ES-I3 (cell line): ENCODE measurements around the gene BTBD10.
A peak's percentile ranks its signal among the peaks of the same experiment; 100 is the strongest.

Source experiments
- H3K36me3 ChIP-seq: 2 replicates; pipeline ENCODE4 v1.6.1; 2013; ENCODE audit warnings: mild to moderate bottlenecking, low read length, control low read depth, moderate library complexity; ENCODE audit not compliant: insufficient read depth
- H3K4me1 ChIP-seq: 2 replicates; pipeline ENCODE4 v1.6.1; 2013; ENCODE audit warnings: mild to moderate bottlenecking, control low read depth, low read length; ENCODE audit not compliant: insufficient read depth
- H3K9ac ChIP-seq: 2 replicates; pipeline ENCODE4 v1.6.1; 2013; ENCODE audit warnings: low read depth, mild to moderate bottlenecking, low read length, moderate library complexity
- H3K9me3 ChIP-seq: 2 replicates; pipeline ENCODE4 v1.6.1; 2013; ENCODE audit warnings: mild to moderate bottlenecking, low read length, moderate library complexity; ENCODE audit not compliant: control insufficient read depth, insufficient read depth

Gene BTBD10

GRCh38 chr11:13462901-13463778 is at the start of gene BTBD10:
TSS of gene BTBD10 (minus strand) at chr11:13463222. CDS start at chr11:13445124, 18,098 bp downstream.
- peak within 1 kb of the TSS; percentile 78 for H3K9ac ChIP-seq
- H3K4me1 ChIP-seq, result peaks cover 4% of the 10 kb centered on the region; the same call in 1 of the 2 replicates
- no peaks in the 10 kb centered on the region for H3K36me3 ChIP-seq
- H3K9me3 ChIP-seq, result no peaks in the 10 kb centered on the region

GRCh38 chr11:13503393-13503792 is 40.4 kb upstream of the BTBD10 start:
- Histone ChIP-seq H3K9ac (no peak overlapping the region), H3K36me3 (no peaks in the 10 kb centered on the region), H3K4me1 (no peaks in the 10 kb centered on the region), H3K9me3 (no peaks in the 10 kb centered on the region)

GRCh38 chr11:13502492-13502891 is 39.5 kb upstream of the BTBD10 start:
- Histone ChIP-seq H3K4me1 (no peaks in the 10 kb centered on the region), H3K9ac (no peak overlapping the region), H3K36me3 (no peaks in the 10 kb centered on the region), H3K9me3 (no peaks in the 10 kb centered on the region)

- no peak within 1 kb of the TSS for H3K9ac ChIP-seq
- no peaks in the 10 kb centered on the region for H3K4me1 ChIP-seq
- H3K9me3 ChIP-seq, result no peaks in the 10 kb centered on the region
- no peaks in the 10 kb centered on the region for H3K36me3 ChIP-seq
These were observed 32.9 kb upstream of the BTBD10 start, which contains the start of gene PTH for GRCh38 chr11:13495929-13496328. TSS of gene PTH (minus strand) at chr11:13495997. CDS start at chr11:13492855, 3,142 bp downstream.

GRCh38 chr11:13494051-13494450 is 31.0 kb upstream of the BTBD10 start:
- Histone ChIP-seq H3K36me3 (no peaks in the 10 kb centered on the region), H3K4me1 (no peaks in the 10 kb centered on the region), H3K9me3 (no peaks in the 10 kb centered on the region), H3K9ac (no peak overlapping the region)

- Histone ChIP-seq H3K9me3 (no peaks in the 10 kb centered on the region), H3K36me3 (no peaks in the 10 kb centered on the region), H3K9ac (peak overlapping the region; percentile 71), H3K4me1 (0 out of 2 replicates have a peak, but pooled peaks cover 2% of the 10 kb centered on the region)
These were observed 24.6 kb upstream of the BTBD10 start for GRCh38 chr11:13487661-13488030.

GRCh38 chr11:13486926-13487660 is 24.1 kb upstream of the BTBD10 start:
- H3K9me3 ChIP-seq, result no peaks in the 10 kb centered on the region
- H3K36me3 ChIP-seq, result no peaks in the 10 kb centered on the region
- H3K9ac ChIP-seq, result peak overlapping the region; percentile 71
- 0 out of 2 replicates have a peak, but pooled peaks cover 2% of the 10 kb centered on the region for H3K4me1 ChIP-seq

GRCh38 chr11:13480198-13480597 is 17.2 kb upstream of the BTBD10 start:
- Histone ChIP-seq H3K9ac (no peak overlapping the region), H3K4me1 (no peaks in the 10 kb centered on the region), H3K36me3 (no peaks in the 10 kb centered on the region), H3K9me3 (peaks cover 3% of the 10 kb centered on the region; the same call in 1 of the 2 replicates)

- Histone ChIP-seq H3K9ac (no peak overlapping the region), H3K4me1 (no peaks in the 10 kb centered on the region), H3K36me3 (no peaks in the 10 kb centered on the region), H3K9me3 (peaks cover 3% of the 10 kb centered on the region; the same call in 1 of the 2 replicates)
These were observed 16.7 kb upstream of the BTBD10 start for GRCh38 chr11:13479688-13480087.

- Histone ChIP-seq H3K9ac (no peak overlapping the region), H3K4me1 (peaks cover 13% of the 10 kb centered on the region), H3K9me3 (peaks cover 1% of the 10 kb centered on the region; the same call in 1 of the 2 replicates), H3K36me3 (no peaks in the 10 kb centered on the region)
These were observed 12.1 kb upstream of the BTBD10 start for GRCh38 chr11:13475091-13475490.

- Histone ChIP-seq H3K4me1 (peaks cover 13% of the 10 kb centered on the region), H3K9ac (no peak overlapping the region)
These were observed 10.1 kb upstream of the BTBD10 start for GRCh38 chr11:13473013-13473722.

GRCh38 chr11:13468750-13469149 is 5.7 kb upstream of the BTBD10 start:
- H3K9ac ChIP-seq, result no peak overlapping the region
- H3K9me3 ChIP-seq, result no peaks in the 10 kb centered on the region
- no peaks in the 10 kb centered on the region for H3K36me3 ChIP-seq
- H3K4me1 ChIP-seq, result peaks cover 13% of the 10 kb centered on the region

More at GRCh38 chr11:13473013-13473722, 10.1 kb upstream of the BTBD10 start:
- Histone ChIP-seq H3K36me3 (no peaks in the 10 kb centered on the region), H3K9me3 (no peaks in the 10 kb centered on the region)

GRCh38 chr11:13465909-13466371 is 2.9 kb upstream of the BTBD10 start:
- Histone ChIP-seq H3K4me1 (no peaks in the 10 kb centered on the region; the same call in 1 of the 2 replicates), H3K9ac (no peak overlapping the region), H3K9me3 (no peaks in the 10 kb centered on the region), H3K36me3 (no peaks in the 10 kb centered on the region)

- Histone ChIP-seq H3K9ac (peak overlapping the region; percentile 78), H3K4me1 (peaks cover 4% of the 10 kb centered on the region; the same call in 1 of the 2 replicates), H3K9me3 (no peaks in the 10 kb centered on the region), H3K36me3 (no peaks in the 10 kb centered on the region)
These were observed 813 bp upstream of the BTBD10 start for GRCh38 chr11:13463779-13464290.
